Measurements from ENCODE around the gene PDE4D. TPM values are rescaled to one million over a fixed set of nuclear protein-coding genes. Genes with fewer than 3 reads are reported as not detected.
"Not testable (repeated sequence)": the region's sequence is repeated elsewhere in the genome, so short reads cannot be mapped to it uniquely, and the experiment has no call there.

The PDE4D gene
- total RNA-seq, 2 experiments from 2014 or later: 68.5 to 69.8 TPM

DNA sequence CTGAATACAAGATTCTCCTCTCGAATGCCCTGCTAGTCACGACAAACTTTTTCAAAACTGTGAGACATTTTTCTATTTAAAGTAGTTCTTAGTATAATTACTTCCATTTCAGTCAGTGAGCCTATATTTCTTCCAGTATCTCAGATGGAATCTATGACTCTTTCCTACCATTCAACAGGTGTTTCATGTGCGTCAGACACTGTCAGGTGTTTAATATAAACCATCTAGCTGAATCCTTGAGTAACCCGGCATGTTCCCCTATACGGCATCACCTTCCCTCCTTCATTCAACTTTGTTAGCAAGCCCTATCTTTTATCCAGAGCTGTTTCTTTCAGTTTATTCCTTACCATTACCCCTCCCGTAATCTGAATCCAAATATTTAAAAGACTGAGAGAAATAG, 891.8 kb downstream of the PDE4D start:
- no peak for DNase-seq
- intact Hi-C loops (cut with DNase I, micrococcal nuclease): loop anchor here in 1 of 2 experiments (5.0 kb wide), 1 partner anchor 36 kb away; no protein-coding TSS in a partner anchor
- peak overlapping the region; percentile 48 for H3K27ac Mint-ChIP-seq
- ATAC-seq: peak; percentile 40
- H3K9me3 Mint-ChIP-seq (ENCODE audit: low read depth): no peaks in the 10 kb centered on the region
- H3K27me3 Mint-ChIP-seq: no peaks in the 10 kb centered on the region
- ChIA-PET CTCF (interaction anchor here (0.9 to 4.0 kb wide), 2 partner anchors 115 to 123 kb away, joined by 3 to 22 read pairs; no protein-coding TSS in a partner anchor), POLR2A (no interaction called here)
- H3K4me1 Mint-ChIP-seq: peaks cover 68% of the 10 kb centered on the region
- peaks cover 23% of the 10 kb centered on the region for H3K36me3 Mint-ChIP-seq (ENCODE audit: low read depth)
- H3K4me3 Mint-ChIP-seq: no peak overlapping the region

DNA sequence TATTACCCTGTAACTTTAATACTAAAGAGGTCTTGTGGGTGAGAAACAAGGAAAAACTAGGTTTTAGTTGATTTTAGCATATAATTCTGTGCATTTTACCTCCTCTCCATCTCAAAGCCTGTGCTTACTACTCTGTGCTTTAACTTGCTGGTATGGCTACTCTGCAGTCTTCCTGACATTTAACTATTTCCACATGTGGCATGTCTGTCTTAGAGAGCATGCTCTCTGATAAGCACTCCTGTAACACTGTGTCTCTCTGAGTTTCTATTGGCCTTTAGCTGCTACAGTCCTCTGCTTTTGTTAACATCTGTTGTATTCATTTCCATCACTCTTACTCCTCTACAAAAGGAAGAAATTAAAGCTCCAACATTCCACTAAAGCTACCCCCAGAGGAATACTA, 892.4 kb downstream of the PDE4D start:
- DNase-seq (no peak), ATAC-seq (no peak)
- ChIA-PET POLR2A (no interaction called here), CTCF (interaction anchor here (0.6 to 4.0 kb wide), 3 partner anchors 111 to 123 kb away, joined by 3 to 22 read pairs (median 4); no protein-coding TSS in a partner anchor)
- no peak overlapping the region for H3K4me3 Mint-ChIP-seq
- peak overlapping the region; percentile 48 for H3K27ac Mint-ChIP-seq
- H3K4me1 Mint-ChIP-seq: peaks cover 63% of the 10 kb centered on the region
- H3K9me3 Mint-ChIP-seq (ENCODE audit: low read depth): no peaks in the 10 kb centered on the region
- H3K36me3 Mint-ChIP-seq (ENCODE audit: low read depth): peaks cover 20% of the 10 kb centered on the region
- intact Hi-C loops (cut with DNase I, micrococcal nuclease): loop anchor here in 1 of 2 experiments (5.0 kb wide), 1 partner anchor 36 kb away; no protein-coding TSS in a partner anchor
- H3K27me3 Mint-ChIP-seq: no peaks in the 10 kb centered on the region

DNA sequence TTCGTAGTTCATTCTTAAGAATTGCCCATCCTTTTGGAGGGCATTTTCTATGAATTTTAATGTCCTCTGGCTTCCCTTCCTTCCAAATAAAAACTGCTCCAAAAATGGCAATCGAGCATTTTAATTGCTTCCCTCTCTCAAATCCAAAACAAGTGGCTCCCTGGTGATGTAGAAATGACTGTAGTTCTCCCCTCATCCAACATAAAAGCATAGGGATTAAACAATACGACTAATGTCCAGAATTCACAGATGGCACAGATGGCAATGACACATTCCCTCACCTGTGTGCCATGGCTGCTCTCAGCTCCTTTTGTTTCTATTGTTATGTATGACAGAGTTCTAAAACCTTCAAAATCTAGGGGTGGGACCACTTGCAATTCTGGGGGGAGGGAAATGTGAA, 893.3 kb downstream of the PDE4D start:
- Mint-ChIP-seq H3K27ac (no peak overlapping the region), H3K9me3 (ENCODE audit: low read depth) (no peaks in the 10 kb centered on the region), H3K27me3 (no peaks in the 10 kb centered on the region), H3K4me3 (no peak overlapping the region), H3K4me1 (peaks cover 56% of the 10 kb centered on the region), H3K36me3 (ENCODE audit: low read depth) (peaks cover 25% of the 10 kb centered on the region)
- ChIA-PET POLR2A (no interaction called here), CTCF (interaction anchor here (4.0 kb wide), 1 partner anchor 114 kb away, joined by 22 read pairs; no protein-coding TSS in a partner anchor)
- ATAC-seq: no peak
- intact Hi-C loops (cut with DNase I, micrococcal nuclease): loop anchor here in 1 of 2 experiments (5.0 kb wide), 1 partner anchor 37 kb away; no protein-coding TSS in a partner anchor
- DNase-seq: no peak

DNA sequence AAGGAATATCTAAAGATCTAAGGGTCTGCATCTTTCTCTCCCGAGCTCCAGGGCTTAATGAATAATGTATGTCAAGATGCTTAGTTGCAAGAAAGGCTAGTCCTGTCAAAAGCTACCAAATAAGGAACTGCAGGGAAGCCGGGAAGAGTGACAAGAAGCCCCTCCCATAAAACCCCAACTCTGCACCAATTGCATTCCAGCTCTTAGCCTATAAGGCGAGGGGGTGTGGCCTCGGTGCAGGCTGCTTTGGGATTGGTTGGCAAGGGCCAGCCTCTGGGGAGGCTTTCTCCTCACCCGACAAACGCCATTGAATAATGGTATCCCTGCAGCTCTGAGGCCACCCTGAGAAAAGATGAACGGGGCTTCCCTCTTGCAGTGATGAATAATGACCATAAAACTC, 893.7 kb downstream of the PDE4D start:
- Mint-ChIP-seq H3K4me1 (peaks cover 52% of the 10 kb centered on the region), H3K9me3 (ENCODE audit: low read depth) (no peaks in the 10 kb centered on the region), H3K27me3 (no peaks in the 10 kb centered on the region), H3K27ac (no peak overlapping the region), H3K36me3 (ENCODE audit: low read depth) (peaks cover 25% of the 10 kb centered on the region), H3K4me3 (no peak overlapping the region)
- intact Hi-C loops (cut with DNase I, micrococcal nuclease): loop anchor here in 1 of 2 experiments (5.0 kb wide), 1 partner anchor 37 kb away; no protein-coding TSS in a partner anchor
- ChIA-PET POLR2A (interaction anchor here (0.7 kb wide), 1 partner anchor 12 kb away, joined by 3 read pairs; no protein-coding TSS in a partner anchor), CTCF (interaction anchor here (1.0 to 4.0 kb wide), 3 partner anchors 35 to 183 kb away, joined by 3 to 22 read pairs (median 5); no protein-coding TSS in a partner anchor)
- ATAC-seq: no peak
- peak; percentile 27 for DNase-seq

DNA sequence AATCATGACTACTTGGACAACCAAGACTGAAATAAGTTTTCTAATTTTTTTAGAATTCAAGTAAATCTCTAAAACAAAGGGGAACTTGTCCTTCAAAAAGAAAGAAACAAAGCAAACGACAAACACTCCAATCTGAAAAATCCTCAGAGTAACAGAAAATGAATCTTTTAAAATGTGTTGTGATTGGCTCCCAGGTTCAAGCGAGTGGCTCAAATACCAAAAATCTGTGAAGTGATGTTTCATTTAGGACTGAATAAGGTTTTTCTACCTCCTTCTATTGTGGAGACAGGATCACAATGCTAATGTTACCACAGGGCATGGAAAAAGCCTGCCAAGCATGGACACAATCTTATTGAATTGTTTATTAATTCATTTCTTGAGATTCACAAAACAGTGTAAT, 895.0 kb downstream of the PDE4D start:
- Mint-ChIP-seq H3K4me1 (peaks cover 47% of the 10 kb centered on the region), H3K9me3 (ENCODE audit: low read depth) (no peaks in the 10 kb centered on the region), H3K36me3 (ENCODE audit: low read depth) (peaks cover 25% of the 10 kb centered on the region), H3K27ac (no peak overlapping the region), H3K27me3 (no peaks in the 10 kb centered on the region), H3K4me3 (no peak overlapping the region)
- DNase-seq (no peak), ATAC-seq (no peak)
- POLR2A ChIA-PET: no interaction called here
- CTCF ChIA-PET: interaction anchor here (0.9 to 4.0 kb wide), 2 partner anchors 9 to 112 kb away, joined by 5 to 22 read pairs; no protein-coding TSS in a partner anchor
- intact Hi-C loops (cut with DNase I, micrococcal nuclease): no loop called here

DNA sequence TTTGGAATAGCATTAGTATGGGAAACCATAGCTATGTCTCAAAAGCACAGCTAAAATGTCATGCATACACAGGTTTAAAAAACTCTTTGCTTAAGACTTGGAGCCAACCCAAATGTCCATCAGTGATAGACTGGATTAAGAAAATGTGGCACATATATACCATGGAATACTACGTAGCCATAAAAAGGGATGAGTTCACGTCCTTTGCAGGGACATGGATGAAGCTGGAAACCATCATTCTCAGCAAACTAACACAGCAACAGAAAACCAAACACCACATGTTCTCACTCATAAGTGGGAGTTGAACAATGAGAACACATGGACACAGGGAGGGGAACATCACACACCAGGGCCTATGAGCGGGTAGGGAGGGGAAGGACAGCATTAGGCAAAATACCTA, 897.7 kb downstream of the PDE4D start:
- DNase-seq; H3K9me3 Mint-ChIP-seq (ENCODE audit: low read depth); POLR2A ChIA-PET; intact Hi-C loops (cut with DNase I, micrococcal nuclease); ATAC-seq; H3K27ac Mint-ChIP-seq; H3K4me3 Mint-ChIP-seq; H3K27me3 Mint-ChIP-seq: not testable (repeated sequence)
- peaks cover 27% of the 10 kb centered on the region for H3K4me1 Mint-ChIP-seq
- CTCF ChIA-PET: interaction anchor here (0.7 to 1.5 kb wide), 5 partner anchors 9 to 104 kb away, joined by 3 to 7 read pairs (median 4); no protein-coding TSS in a partner anchor
- peaks cover 27% of the 10 kb centered on the region for H3K36me3 Mint-ChIP-seq (ENCODE audit: low read depth)

DNA sequence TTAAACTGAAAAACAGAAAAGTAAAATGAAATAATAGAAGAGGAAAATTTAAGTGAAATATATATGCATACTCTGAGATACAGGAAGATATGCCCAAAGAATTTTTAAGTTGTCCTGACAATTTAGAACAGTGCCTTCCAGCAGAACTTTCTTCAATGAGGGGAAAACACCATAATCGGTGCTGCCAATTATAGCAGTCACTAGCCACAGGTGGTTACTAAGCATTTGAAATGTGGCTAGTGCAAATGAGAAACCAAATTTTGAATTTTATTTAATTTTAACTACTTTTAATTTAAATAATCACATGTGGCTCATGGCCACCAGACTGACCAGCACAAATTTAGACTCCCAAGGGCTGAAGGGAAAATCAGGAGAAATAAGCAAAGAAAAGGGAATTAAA, 900.1 kb downstream of the PDE4D start:
- peaks cover 14% of the 10 kb centered on the region for H3K4me1 Mint-ChIP-seq
- POLR2A ChIA-PET: no interaction called here
- DNase-seq (no peak), ATAC-seq (no peak)
- intact Hi-C loops (cut with DNase I, micrococcal nuclease): no loop called here
- no peak overlapping the region for H3K4me3 Mint-ChIP-seq
- peaks cover 36% of the 10 kb centered on the region for H3K36me3 Mint-ChIP-seq (ENCODE audit: low read depth)
- no peaks in the 10 kb centered on the region for H3K27me3 Mint-ChIP-seq
- H3K27ac Mint-ChIP-seq: no peak overlapping the region
- no peaks in the 10 kb centered on the region for H3K9me3 Mint-ChIP-seq (ENCODE audit: low read depth)
- CTCF ChIA-PET: interaction anchor here (1.5 kb wide), 1 partner anchor 25 kb away, joined by 5 read pairs; no protein-coding TSS in a partner anchor

DNA sequence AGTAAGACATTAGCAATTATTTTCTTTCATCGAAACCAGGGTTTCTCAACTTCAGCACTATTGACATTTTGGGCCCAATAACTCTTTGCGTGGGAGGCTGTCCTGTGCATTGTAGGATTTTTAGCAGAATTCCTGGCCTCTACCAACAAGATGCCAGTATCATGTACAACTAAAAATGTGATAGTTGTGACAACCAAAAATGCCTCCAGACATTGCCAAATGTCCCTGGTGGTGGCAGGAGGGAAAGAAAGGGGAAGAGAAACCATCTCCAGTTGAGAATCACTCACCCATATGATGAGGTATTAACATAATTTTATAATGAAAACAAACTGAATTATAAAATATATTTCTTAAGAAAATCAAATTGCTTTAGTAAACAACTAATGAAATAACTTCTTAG, 904.6 kb downstream of the PDE4D start:
- peaks cover 50% of the 10 kb centered on the region for H3K36me3 Mint-ChIP-seq (ENCODE audit: low read depth)
- ChIA-PET POLR2A (no interaction called here), CTCF (no interaction called here)
- ATAC-seq (no peak), DNase-seq (no peak)
- H3K4me1 Mint-ChIP-seq: peaks cover 5% of the 10 kb centered on the region
- no peaks in the 10 kb centered on the region for H3K9me3 Mint-ChIP-seq (ENCODE audit: low read depth)
- H3K4me3 Mint-ChIP-seq: no peak overlapping the region
- no peak overlapping the region for H3K27ac Mint-ChIP-seq
- intact Hi-C loops (cut with DNase I, micrococcal nuclease): no loop called here
- no peaks in the 10 kb centered on the region for H3K27me3 Mint-ChIP-seq

DNA sequence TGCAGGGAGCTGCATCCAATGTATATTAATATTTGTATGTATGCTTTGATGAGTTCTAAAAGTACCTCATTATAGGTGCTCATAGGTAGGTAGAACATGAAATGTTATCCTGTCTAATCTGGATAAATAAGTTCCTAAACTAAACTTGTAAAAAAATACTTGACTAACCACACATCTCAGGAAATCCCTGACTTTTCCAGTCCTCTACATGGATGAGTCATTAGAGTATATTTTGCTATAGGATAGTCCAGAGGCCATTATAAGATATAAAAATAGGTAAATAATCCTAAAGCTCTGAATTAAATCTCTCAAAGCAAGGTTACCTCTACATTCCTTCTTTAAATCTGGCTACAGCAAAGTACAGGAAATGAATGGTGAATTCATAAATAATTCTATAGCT, 906.3 kb downstream of the PDE4D start:
- POLR2A ChIA-PET: no interaction called here
- no peak for ATAC-seq
- Mint-ChIP-seq H3K36me3 (ENCODE audit: low read depth) (peaks cover 58% of the 10 kb centered on the region), H3K4me1 (peaks cover 3% of the 10 kb centered on the region), H3K9me3 (ENCODE audit: low read depth) (no peaks in the 10 kb centered on the region), H3K27ac (no peak overlapping the region), H3K4me3 (no peak overlapping the region), H3K27me3 (no peaks in the 10 kb centered on the region)
- no peak for DNase-seq
- CTCF ChIA-PET: no interaction called here
- intact Hi-C loops (cut with DNase I, micrococcal nuclease): no loop called here

DNA sequence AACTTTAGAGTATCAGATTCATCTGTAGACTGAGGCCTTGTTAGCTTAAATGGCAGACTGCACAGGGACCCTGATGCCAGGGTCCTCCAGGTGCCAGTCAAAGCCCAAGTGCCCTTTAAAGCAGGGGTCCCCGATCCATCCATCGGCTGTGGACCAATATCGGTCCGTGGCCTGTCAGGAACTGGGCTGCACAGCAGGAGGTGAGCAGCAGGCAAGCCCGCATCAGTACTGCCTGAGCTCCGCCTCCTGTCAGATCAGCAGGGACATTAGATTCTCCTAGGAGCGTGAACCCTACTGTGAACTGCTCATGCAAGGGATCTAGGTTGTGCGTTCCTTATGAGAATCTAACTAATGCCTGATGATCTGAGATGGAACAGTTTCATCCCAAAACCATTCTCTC, 907.2 kb downstream of the PDE4D start:
- DNase-seq (no peak), ATAC-seq (no peak)
- Mint-ChIP-seq H3K27ac (no peak overlapping the region), H3K27me3 (no peaks in the 10 kb centered on the region), H3K36me3 (ENCODE audit: low read depth) (peaks cover 58% of the 10 kb centered on the region), H3K9me3 (ENCODE audit: low read depth) (no peaks in the 10 kb centered on the region), H3K4me3 (no peak overlapping the region), H3K4me1 (peaks cover 3% of the 10 kb centered on the region)
- POLR2A ChIA-PET: no interaction called here
- intact Hi-C loops (cut with DNase I, micrococcal nuclease): no loop called here
- CTCF ChIA-PET: interaction anchor here (1.6 kb wide), 1 partner anchor 188 kb away, joined by 6 read pairs; no protein-coding TSS in a partner anchor

DNA sequence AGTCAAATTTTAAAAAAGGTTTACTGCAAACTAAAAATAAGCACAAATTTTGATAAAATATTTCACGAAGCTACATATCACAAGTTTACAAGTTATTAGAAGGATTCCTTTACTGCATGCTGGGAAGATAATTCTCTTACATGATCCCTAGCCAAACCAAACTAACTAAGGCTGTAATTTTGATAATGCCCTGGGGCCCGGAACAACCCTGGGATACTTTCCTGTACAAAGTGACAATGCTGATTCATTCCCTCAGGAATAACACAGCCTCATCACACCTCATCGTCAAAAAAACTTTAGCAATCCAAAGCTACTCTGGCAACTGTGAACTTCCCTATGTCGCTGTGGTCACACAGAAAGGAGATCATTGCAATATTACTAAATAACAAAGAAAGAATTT, 907.8 kb downstream of the PDE4D start:
- Mint-ChIP-seq H3K4me1 (peaks cover 3% of the 10 kb centered on the region), H3K9me3 (ENCODE audit: low read depth) (no peaks in the 10 kb centered on the region), H3K27me3 (no peaks in the 10 kb centered on the region), H3K27ac (no peak overlapping the region), H3K36me3 (ENCODE audit: low read depth) (peaks cover 58% of the 10 kb centered on the region), H3K4me3 (no peak overlapping the region)
- intact Hi-C loops (cut with DNase I, micrococcal nuclease): no loop called here
- DNase-seq (no peak), ATAC-seq (no peak)
- POLR2A ChIA-PET: interaction anchor here (0.7 kb wide), 1 partner anchor 95 kb away, joined by 4 read pairs; no protein-coding TSS in a partner anchor
- CTCF ChIA-PET: interaction anchor here (1.5 to 1.6 kb wide), 3 partner anchors 19 to 188 kb away, joined by 3 to 6 read pairs (median 5); no protein-coding TSS in a partner anchor

DNA sequence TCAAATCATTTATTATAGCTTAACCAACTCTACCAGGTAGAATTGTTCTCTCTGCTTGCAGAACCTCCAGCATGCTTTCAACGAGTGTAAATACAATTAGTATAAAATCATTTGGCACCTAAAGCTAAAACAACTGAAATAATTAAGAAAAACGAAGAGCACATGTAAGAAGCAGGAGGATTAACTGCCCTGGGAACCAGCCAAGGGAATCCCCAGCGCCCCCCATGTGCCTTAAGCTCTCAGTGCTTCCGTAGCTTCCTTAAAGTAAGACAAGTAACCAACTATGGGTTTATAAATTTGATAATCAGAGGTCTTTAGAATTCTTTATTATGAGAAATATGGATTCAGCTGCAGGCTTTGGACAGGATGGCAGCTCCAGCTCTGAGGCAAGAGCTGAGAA, 908.2 kb downstream of the PDE4D start:
- POLR2A ChIA-PET: interaction anchor here (0.6 to 0.7 kb wide), 2 partner anchors 94 to 254 kb away, joined by 3 to 4 read pairs; no protein-coding TSS in a partner anchor
- DNase-seq (no peak), ATAC-seq (no peak)
- Mint-ChIP-seq H3K27ac (no peak overlapping the region), H3K27me3 (no peaks in the 10 kb centered on the region), H3K9me3 (ENCODE audit: low read depth) (no peaks in the 10 kb centered on the region), H3K4me1 (peaks cover 3% of the 10 kb centered on the region), H3K4me3 (no peak overlapping the region), H3K36me3 (ENCODE audit: low read depth) (peaks cover 59% of the 10 kb centered on the region)
- intact Hi-C loops (cut with DNase I, micrococcal nuclease): no loop called here
- CTCF ChIA-PET: interaction anchor here (1.3 to 1.6 kb wide), 4 partner anchors 18 to 356 kb away, joined by 3 to 6 read pairs (median 4); no protein-coding TSS in a partner anchor

Measured in activated CD4-positive, alpha-beta T cell treated with anti-CD3 and anti-CD28 coated beads for 36 hours (primary cell).